Parathyroid adenoma (tissue), 2 donors: ENCODE results near the gene NRXN2.

Experiments
- H2AFZ ChIP-seq: fragments of 300-600 bp; sonication (generic); one replicate; pipeline ENCODE4 v1.7.0; 2017; ENCODE audit warnings: antibody characterized with exemption, mild to moderate bottlenecking
- H3K27ac ChIP-seq: fragments of 300-600 bp; sonication (generic); one replicate; pipeline ENCODE4 v1.7.0; 2017
- H3K27me3 ChIP-seq: fragments of 300-600 bp; sonication (generic); one replicate; pipeline ENCODE4 v1.7.0; 2017; ENCODE audit warnings: low read length; ENCODE audit not compliant: control insufficient read depth, insufficient read depth
- H3K36me3 ChIP-seq: fragments of 300-600 bp; sonication (generic); one replicate; pipeline ENCODE4 v1.7.0; 2017; ENCODE audit warnings: low read length; ENCODE audit not compliant: control insufficient read depth, insufficient read depth
- H3K4me1 ChIP-seq: fragments of 300-600 bp; sonication (generic); one replicate; pipeline ENCODE4 v1.7.0; 2017; ENCODE audit warnings: control low read depth
- H3K4me2 ChIP-seq: fragments of 300-600 bp; sonication (generic); one replicate; pipeline ENCODE4 v1.7.0; 2017; ENCODE audit warnings: low read length
- H3K4me3 ChIP-seq: fragments of 300-600 bp; sonication (generic); one replicate; pipeline ENCODE4 v1.7.0; 2017; ENCODE audit warnings: low read depth, low read length
- H3K79me2 ChIP-seq: fragments of 300-600 bp; sonication (generic); one replicate; pipeline ENCODE4 v1.7.0; 2017; ENCODE audit warnings: control low read depth
- H3K9ac ChIP-seq: fragments of 300-600 bp; sonication (generic); one replicate; pipeline ENCODE4 v1.7.0; 2017; ENCODE audit warnings: mild to moderate bottlenecking
- H3K9me3 ChIP-seq: fragments of 300-600 bp; sonication (generic); one replicate; pipeline ENCODE4 v1.7.0; 2017; ENCODE audit warnings: low read length; ENCODE audit not compliant: control insufficient read depth
- TF ChIP-seq, protein P1 (sequence below): fragments of 300-600 bp; sonication (generic); IDR thresholded peaks from one replicate; pipeline ENCODE4 v1.7.0; 2017; ENCODE audit warnings: antibody characterized with exemption, mild to moderate bottlenecking
- donor health status: primary hyperparathyroidism.

The NRXN2 gene

GRCh38 chr11:64642418-64642735 is 80.6 kb downstream of the NRXN2 start:
- no peaks in the 10 kb centered on the region for H3K27me3 ChIP-seq
- TF ChIP-seq, protein P1, sequence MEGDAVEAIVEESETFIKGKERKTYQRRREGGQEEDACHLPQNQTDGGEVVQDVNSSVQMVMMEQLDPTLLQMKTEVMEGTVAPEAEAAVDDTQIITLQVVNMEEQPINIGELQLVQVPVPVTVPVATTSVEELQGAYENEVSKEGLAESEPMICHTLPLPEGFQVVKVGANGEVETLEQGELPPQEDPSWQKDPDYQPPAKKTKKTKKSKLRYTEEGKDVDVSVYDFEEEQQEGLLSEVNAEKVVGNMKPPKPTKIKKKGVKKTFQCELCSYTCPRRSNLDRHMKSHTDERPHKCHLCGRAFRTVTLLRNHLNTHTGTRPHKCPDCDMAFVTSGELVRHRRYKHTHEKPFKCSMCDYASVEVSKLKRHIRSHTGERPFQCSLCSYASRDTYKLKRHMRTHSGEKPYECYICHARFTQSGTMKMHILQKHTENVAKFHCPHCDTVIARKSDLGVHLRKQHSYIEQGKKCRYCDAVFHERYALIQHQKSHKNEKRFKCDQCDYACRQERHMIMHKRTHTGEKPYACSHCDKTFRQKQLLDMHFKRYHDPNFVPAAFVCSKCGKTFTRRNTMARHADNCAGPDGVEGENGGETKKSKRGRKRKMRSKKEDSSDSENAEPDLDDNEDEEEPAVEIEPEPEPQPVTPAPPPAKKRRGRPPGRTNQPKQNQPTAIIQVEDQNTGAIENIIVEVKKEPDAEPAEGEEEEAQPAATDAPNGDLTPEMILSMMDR: no peak
- H3K4me1 ChIP-seq: no peaks in the 10 kb centered on the region
- no peak overlapping the region for H2AFZ ChIP-seq
- H3K79me2 ChIP-seq: no peaks in the 10 kb centered on the region
- no peak overlapping the region for H3K27ac ChIP-seq
- no peak overlapping the region for H3K4me3 ChIP-seq
- H3K9me3 ChIP-seq: no peaks in the 10 kb centered on the region
- no peak overlapping the region for H3K9ac ChIP-seq
- H3K4me2 ChIP-seq: no peak overlapping the region
- no peaks in the 10 kb centered on the region for H3K36me3 ChIP-seq

GRCh38 chr11:64641596-64642417 is 81.2 kb downstream of the NRXN2 start:
- Histone ChIP-seq H3K27ac (no peak overlapping the region), H3K27me3 (no peaks in the 10 kb centered on the region), H3K4me1 (no peaks in the 10 kb centered on the region), H3K4me2 (no peak overlapping the region), H2AFZ (no peak overlapping the region), H3K9ac (no peak overlapping the region), H3K36me3 (no peaks in the 10 kb centered on the region), H3K79me2 (no peaks in the 10 kb centered on the region), H3K9me3 (no peaks in the 10 kb centered on the region), H3K4me3 (no peak overlapping the region)
- TF ChIP-seq, protein P1: no peak

- Histone ChIP-seq H3K9ac (no peak overlapping the region), H3K9me3 (no peaks in the 10 kb centered on the region), H3K4me3 (no peak overlapping the region), H2AFZ (no peak overlapping the region), H3K27me3 (no peaks in the 10 kb centered on the region), H3K4me1 (no peaks in the 10 kb centered on the region), H3K36me3 (no peaks in the 10 kb centered on the region), H3K4me2 (no peak overlapping the region), H3K27ac (no peak overlapping the region), H3K79me2 (no peaks in the 10 kb centered on the region)
- TF ChIP-seq, protein P1: no peak
Observed at GRCh38 chr11:64639885-64640284, 83.1 kb downstream of the NRXN2 start.

DNA sequence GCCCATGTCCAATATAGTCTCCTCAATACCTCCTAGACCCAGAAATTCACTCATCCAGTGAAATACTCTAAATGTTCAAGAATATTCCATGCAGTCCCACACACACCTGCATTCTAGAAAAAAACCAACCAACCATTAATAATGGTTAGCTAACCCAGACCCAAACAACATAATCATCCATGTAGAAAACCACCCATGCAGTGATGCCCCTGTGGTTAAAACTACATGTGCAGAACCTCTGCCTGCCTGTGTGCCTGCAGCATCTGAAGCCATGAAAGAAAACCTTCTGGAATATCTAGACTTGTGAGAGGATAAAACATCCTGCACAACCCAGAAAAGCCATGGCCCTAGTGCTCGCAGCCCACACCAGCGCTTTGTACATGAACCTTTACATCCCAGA is 84.2 kb downstream of the NRXN2 start:
- Histone ChIP-seq H3K9ac (no peak overlapping the region), H3K27ac (no peak overlapping the region)
- TF ChIP-seq, protein P1: no peak

More for the DNA sequence above, 84.2 kb downstream of the NRXN2 start:
- no peaks in the 10 kb centered on the region for H3K27me3 ChIP-seq
- H3K4me2 ChIP-seq: no peak overlapping the region
- H3K36me3 ChIP-seq: no peaks in the 10 kb centered on the region
- H2AFZ ChIP-seq: no peak overlapping the region
- no peaks in the 10 kb centered on the region for H3K79me2 ChIP-seq
- H3K9me3 ChIP-seq: no peaks in the 10 kb centered on the region
- H3K4me3 ChIP-seq: no peak overlapping the region
- no peaks in the 10 kb centered on the region for H3K4me1 ChIP-seq
